ENCODE results near the gene CCDC192.
"Not testable (repeated sequence)": the region's sequence is repeated elsewhere in the genome, so short reads cannot be mapped to it uniquely, and the experiment has no call there.

Gene CCDC192

DNA sequence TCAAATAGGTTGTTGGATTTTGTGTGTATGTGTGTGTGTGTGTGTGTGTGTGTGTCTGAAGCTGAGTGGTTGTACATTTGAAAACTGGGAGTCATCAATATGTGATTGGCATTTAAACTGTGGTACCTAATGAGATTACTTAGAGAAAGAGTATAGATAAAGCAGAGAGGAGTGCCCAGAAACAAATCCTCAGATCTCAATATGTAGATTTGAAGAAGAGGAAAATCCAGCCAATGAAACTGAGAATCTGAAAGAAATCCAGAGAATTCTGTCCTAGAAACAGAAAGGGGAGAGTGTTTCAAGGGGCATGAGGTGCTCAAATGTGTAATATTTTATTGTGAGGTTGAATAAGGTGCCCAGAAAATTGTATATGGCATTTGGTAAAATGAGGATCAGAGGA, 66.2 kb downstream of the CCDC192 start:
- no peak for DNase-seq (ENCODE audit: low read depth)
- H3K4me3 ChIP-seq (ENCODE audit: low read length) = no peak overlapping the region
- TF ChIP-seq, protein P1, sequence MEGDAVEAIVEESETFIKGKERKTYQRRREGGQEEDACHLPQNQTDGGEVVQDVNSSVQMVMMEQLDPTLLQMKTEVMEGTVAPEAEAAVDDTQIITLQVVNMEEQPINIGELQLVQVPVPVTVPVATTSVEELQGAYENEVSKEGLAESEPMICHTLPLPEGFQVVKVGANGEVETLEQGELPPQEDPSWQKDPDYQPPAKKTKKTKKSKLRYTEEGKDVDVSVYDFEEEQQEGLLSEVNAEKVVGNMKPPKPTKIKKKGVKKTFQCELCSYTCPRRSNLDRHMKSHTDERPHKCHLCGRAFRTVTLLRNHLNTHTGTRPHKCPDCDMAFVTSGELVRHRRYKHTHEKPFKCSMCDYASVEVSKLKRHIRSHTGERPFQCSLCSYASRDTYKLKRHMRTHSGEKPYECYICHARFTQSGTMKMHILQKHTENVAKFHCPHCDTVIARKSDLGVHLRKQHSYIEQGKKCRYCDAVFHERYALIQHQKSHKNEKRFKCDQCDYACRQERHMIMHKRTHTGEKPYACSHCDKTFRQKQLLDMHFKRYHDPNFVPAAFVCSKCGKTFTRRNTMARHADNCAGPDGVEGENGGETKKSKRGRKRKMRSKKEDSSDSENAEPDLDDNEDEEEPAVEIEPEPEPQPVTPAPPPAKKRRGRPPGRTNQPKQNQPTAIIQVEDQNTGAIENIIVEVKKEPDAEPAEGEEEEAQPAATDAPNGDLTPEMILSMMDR (conservative IDR thresholded peaks at IDR 0.05; ENCODE audit: low read length) = no peak

DNA sequence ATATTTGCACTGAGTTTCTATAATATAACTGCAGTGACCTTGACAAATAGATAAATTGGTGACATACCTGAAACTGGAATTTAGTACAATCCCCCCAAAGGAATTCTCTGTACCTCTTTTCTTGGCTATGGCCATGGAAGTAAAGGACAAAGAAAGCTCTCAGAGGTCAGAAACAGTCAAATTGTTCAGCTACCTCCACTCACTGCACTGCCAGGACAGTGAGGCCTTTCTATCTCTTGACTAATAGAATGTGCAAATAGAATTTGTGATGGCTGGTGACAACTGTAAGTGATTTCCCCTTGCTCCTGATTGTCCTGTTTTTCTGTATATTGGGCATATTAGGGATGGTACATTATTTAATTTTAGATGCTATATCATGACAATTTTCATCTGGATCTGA, 67.1 kb downstream of the CCDC192 start:
- H3K4me3 ChIP-seq (ENCODE audit: low read length) = no peak overlapping the region
- DNase-seq (ENCODE audit: low read depth) = no peak
- TF ChIP-seq, protein P1 (conservative IDR thresholded peaks at IDR 0.05; ENCODE audit: low read length) = no peak

DNA sequence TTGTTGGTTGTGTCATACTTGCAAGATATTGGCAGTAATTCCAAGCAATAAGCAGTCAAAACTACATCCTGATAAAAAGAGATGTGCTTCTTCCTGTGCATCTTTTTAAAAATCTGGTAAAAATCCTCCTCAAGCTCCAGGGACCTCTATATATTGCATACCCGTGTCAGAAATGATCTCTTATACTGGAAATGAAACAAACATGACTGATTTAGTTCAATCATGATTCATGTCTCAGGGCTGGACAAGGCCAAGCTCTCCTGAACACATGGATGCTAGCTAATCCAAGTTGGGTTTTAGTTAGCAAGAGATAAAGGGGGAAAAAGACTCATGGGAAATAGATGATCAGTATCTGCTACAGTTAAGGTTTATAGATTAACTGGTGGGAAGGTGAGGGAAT, 69.3 kb downstream of the CCDC192 start:
- H3K4me3 ChIP-seq (ENCODE audit: low read length) = no peak overlapping the region
- TF ChIP-seq, protein P1 (conservative IDR thresholded peaks at IDR 0.05; ENCODE audit: low read length) = no peak
- DNase-seq (ENCODE audit: low read depth) = no peak

DNA sequence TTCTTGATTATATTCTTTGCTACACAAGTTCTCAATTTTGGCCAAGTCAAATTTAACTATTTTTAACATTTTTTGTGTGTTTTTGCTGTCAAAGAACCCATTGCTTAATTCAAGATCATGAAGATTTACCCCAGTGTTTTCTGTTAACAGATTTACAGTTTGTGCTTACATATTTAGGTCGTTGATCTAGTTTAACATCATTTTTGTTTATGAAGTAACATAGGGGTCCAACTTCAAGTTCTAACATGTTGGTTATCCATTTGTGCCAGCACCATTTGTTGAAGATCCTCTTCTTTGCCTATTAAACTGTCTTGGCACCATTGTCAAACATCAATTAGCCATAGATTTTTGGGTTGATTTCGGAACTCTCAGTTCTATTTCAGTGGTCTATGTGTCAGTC, 71.0 kb downstream of the CCDC192 start:
- DNase-seq (ENCODE audit: low read depth) = no peak
- H3K4me3 ChIP-seq (ENCODE audit: low read length) = no peak overlapping the region
- TF ChIP-seq, protein P1 (conservative IDR thresholded peaks at IDR 0.05; ENCODE audit: low read length) = no peak

DNA sequence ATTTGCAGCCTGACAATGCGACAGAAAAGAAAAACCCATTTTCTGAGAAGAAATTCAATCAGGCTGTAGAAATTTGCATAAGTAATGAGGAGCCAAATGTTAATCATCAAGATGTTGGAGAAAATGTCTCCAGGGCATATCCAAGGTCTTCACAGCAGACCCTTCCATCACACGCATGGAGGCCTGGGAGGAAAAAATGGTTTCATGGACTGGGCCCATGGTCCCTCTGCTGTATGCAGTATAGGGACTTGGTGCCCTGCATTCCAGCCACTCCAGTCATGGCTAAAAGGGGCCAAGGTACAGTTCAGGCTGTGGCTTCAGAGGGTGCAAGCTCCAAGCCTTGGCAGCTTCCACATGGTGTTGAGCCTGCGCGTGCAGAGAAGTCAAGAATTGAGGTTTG, 73.3 kb downstream of the CCDC192 start:
- TF ChIP-seq, protein P1 (conservative IDR thresholded peaks at IDR 0.05; ENCODE audit: low read length) = no peak
- no peak overlapping the region for H3K4me3 ChIP-seq (ENCODE audit: low read length)
- no peak for DNase-seq (ENCODE audit: low read depth)

DNA sequence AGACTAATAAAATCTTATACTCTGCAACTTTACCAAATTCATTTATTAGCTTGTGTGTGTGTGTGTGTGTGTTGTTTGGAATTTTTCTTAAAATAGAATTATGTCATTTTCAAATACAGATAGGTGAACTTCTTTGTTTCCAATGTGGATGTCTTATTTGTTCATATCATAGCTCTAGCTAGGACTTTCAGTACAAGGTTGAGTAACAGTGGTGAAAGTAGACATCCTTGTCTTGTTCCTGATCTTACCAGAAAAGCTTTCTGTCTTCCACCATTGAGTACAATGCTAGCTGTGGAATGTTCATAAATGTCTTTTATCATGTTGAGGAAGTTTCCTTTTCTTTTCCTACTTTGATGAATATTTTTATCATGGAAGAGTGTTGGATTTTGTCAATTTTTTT, 74.8 kb downstream of the CCDC192 start:
- TF ChIP-seq, protein P1 (conservative IDR thresholded peaks at IDR 0.05; ENCODE audit: low read length) = no peak
- no peak overlapping the region for H3K4me3 ChIP-seq (ENCODE audit: low read length)
- DNase-seq (ENCODE audit: low read depth) = no peak

DNA sequence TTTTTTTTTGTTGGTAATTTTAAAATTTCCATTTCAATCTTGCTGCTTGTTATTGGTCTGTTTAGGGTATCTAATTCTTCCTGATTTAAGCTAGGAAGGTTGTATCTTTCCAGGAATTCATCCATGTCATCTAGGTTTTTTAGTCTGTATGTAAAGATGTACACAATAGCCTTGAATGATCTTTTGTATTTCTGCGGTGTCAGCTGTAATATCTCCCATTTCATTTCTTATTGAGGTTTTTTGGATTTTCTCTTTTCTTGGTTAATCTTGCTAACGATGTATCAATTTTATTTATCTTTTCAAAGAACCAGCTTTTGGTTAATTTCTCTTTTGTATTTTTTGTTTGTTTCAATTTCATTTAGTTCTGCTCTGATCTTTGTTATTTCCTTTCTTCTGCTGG, 79.3 kb downstream of the CCDC192 start:
- not testable (repeated sequence) for DNase-seq (ENCODE audit: low read depth); H3K4me3 ChIP-seq (ENCODE audit: low read length)

All from AG10803 (cell line).